Measurements from ENCODE around the gene MAOA.

GRCh38 chrX:43758044-43758443, 101.9 kb downstream of the MAOA start:
- TF ChIP-seq YY1 (IDR thresholded peaks at IDR 0.05; ENCODE audit: low read depth), result no peak
- no peak for TF ChIP-seq CEBPB (IDR thresholded peaks at IDR 0.05)
- no peak for TF ChIP-seq MAX (IDR thresholded peaks at IDR 0.05)
- TF ChIP-seq RAD21 (IDR thresholded peaks at IDR 0.05; ENCODE audit: low read depth), result no peak
- no peak for TF ChIP-seq TCF12 (IDR thresholded peaks at IDR 0.05; ENCODE audit: low read depth)
